Activated T-helper 1 cell treated with anti-CD3 and anti-CD28 coated beads, Interleukin-12 subunit alpha, Interleukin-12 subunit beta, Interleukin-2, Interleukin-4 antibody, amounts not matched to agents 30 ng/mL and 10 ng/mL and 1 ng/mL, durations not matched to agents 14 hours and 24 hours and 36 hours (primary cell): ENCODE results near the gene CMKLR1. TPM values are rescaled to one million over a fixed set of nuclear protein-coding genes. Genes with fewer than 3 reads are reported as not detected.

Experiments
- DNase-seq: peaks from one replicate; pipeline ENCODE4 v3.0.0; 2021; ENCODE audit warnings: low spot score
- H3K27ac Mint-ChIP-seq: one replicate; pipeline ENCODE4 v1.8.0; 2021; ENCODE audit warnings: mild to moderate bottlenecking, mixed read lengths
- H3K27me3 Mint-ChIP-seq: one replicate; pipeline ENCODE4 v1.8.0; 2022; ENCODE audit warnings: mild to moderate bottlenecking, moderate library complexity, mixed read lengths; ENCODE audit not compliant: insufficient read depth
- H3K36me3 Mint-ChIP-seq: one replicate; pipeline ENCODE4 v1.8.0; 2021; ENCODE audit warnings: low read depth, mixed read lengths
- H3K4me1 Mint-ChIP-seq: one replicate; pipeline ENCODE4 v1.8.0; 2021; ENCODE audit warnings: low read depth, mixed read lengths
- H3K4me3 Mint-ChIP-seq: one replicate; pipeline ENCODE4 v1.8.0; 2021; ENCODE audit warnings: mild to moderate bottlenecking, moderate library complexity, mixed read lengths
- H3K9me3 Mint-ChIP-seq: one replicate; pipeline ENCODE4 v1.8.0; 2021; ENCODE audit warnings: mixed read lengths
- intact Hi-C: fragments of 100-400 bp; cut with micrococcal nuclease; formaldehyde crosslinking; loops from one replicate; pipeline ENCODE4 v1.15.1; 2024
- total RNA-seq: library from RNA; stranded (reverse); gene quantifications from 2 replicates; pipeline ENCODE4 v1.2.3, GENCODE V29; 2022

Gene CMKLR1
- not detected in 2 replicates for total RNA-seq

DNA sequence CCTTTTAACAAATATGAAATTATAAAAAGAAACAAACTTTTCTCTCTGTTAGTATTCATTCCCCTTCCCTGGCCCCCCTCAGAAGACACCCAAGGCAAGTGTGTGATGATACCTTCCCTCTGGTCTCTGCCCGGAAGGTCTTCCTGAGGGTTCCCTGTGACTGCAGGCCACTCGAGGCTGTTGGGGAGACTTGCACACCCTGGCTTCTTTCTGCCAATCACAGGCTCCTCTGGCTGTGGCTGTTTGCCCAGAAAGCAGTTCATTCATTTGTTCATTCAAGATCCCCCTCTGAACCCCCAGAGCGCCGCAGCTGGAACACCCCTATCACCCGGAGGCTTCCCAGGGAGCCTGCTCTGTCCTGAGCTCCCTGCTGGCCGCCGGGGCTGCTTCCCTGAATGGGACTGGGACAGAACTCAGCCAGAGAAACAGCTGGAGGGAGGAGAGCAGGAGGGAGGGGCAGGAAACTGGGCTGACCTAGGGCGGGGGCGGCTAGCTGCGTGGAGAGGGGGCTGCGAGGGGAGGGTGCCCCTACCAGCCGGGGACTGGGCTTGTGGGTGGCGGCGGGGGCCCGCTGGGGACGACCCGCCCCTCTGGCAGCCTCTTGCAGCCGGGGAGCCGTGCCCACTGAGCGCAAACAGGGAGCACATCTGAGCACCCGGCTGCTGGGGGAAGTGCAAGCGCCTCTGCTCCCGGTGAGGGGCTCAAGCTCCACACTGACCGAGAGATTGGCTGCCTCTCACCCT is at the start of gene CMKLR1:
CMKLR1 (minus strand) TSS at position 397 of the 743 bp plus-strand sequence. CDS start 45,720 bp downstream, outside the sequence.
- Mint-ChIP-seq H3K36me3 (no peaks in the 10 kb centered on the region), H3K27ac (no peak within 1 kb of the TSS), H3K27me3 (peaks cover 23% of the 10 kb centered on the region), H3K9me3 (no peaks in the 10 kb centered on the region), H3K4me1 (peaks cover 5% of the 10 kb centered on the region), H3K4me3 (no peak within 1 kb of the TSS)
- DNase-seq = no peak
- intact Hi-C loops = no loop called here

DNA sequence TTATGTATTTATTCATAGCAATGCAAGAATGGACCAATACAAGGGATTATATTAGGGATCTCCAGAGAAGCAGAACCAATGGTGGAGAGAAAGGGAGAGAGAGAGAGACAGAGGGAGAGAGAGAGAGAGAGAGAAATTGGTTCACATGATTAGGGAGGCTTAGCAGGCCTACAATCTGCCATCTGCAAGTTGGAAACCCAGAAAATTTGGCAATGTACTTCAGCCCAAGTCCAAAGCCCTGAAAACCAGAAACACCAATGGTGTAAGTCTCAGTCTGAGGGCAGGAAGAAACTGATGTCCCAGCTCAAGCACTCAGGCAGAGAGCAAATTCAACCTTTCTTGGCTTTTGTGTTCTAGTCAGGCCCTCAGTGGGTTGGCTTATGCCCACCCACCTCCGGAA is 48.7 kb upstream of the CMKLR1 start:
- Mint-ChIP-seq H3K4me3 (no peak overlapping the region), H3K4me1 (no peaks in the 10 kb centered on the region), H3K9me3 (no peaks in the 10 kb centered on the region), H3K27ac (no peak overlapping the region), H3K36me3 (no peaks in the 10 kb centered on the region), H3K27me3 (no peaks in the 10 kb centered on the region)
- intact Hi-C loops = no loop called here
- no peak for DNase-seq

DNA sequence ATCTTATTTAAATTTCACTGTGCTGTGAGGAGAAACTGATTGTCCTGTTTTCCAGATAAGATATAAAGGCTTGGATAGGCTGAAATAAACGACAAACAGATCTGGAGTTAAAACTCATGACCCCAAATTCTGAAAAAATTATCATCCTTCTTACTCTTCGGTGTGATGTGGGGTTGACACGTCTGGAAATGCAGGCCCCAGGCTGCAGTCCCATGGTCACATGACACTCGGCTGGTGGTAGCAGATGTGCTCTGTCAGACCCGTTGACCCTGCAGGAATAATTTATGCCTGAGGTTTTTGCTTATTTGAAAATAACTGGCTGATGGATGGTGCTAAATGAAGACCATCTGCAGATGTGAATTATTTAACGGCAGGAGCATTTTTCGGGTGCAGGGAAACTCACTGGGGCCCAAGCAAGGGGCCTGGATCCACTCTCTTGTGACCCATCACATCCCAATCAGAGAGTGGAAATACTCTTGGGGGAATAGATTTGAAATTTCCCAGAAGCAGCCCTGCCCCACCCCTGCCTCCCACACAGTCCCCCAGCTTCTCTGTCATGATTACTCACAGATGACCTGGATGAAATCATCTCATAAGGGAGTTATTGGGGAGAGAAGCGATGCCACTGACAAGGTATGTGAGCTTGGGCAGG is 47.7 kb upstream of the CMKLR1 start:
- no peak for DNase-seq
- Mint-ChIP-seq H3K27ac (no peak overlapping the region), H3K4me1 (no peaks in the 10 kb centered on the region), H3K36me3 (no peaks in the 10 kb centered on the region), H3K9me3 (no peaks in the 10 kb centered on the region), H3K27me3 (no peaks in the 10 kb centered on the region), H3K4me3 (no peak overlapping the region)
- intact Hi-C loops = no loop called here

- H3K27ac Mint-ChIP-seq = no peak overlapping the region
- H3K4me1 Mint-ChIP-seq = no peaks in the 10 kb centered on the region
- H3K9me3 Mint-ChIP-seq = peaks cover 2% of the 10 kb centered on the region
- H3K36me3 Mint-ChIP-seq = no peaks in the 10 kb centered on the region
- no peak for DNase-seq
- H3K27me3 Mint-ChIP-seq = no peaks in the 10 kb centered on the region
- intact Hi-C loops = no loop called here
- H3K4me3 Mint-ChIP-seq = no peak overlapping the region
Measured at GRCh38 chr12:108382437-108382801, 43.3 kb upstream of the CMKLR1 start.

DNA sequence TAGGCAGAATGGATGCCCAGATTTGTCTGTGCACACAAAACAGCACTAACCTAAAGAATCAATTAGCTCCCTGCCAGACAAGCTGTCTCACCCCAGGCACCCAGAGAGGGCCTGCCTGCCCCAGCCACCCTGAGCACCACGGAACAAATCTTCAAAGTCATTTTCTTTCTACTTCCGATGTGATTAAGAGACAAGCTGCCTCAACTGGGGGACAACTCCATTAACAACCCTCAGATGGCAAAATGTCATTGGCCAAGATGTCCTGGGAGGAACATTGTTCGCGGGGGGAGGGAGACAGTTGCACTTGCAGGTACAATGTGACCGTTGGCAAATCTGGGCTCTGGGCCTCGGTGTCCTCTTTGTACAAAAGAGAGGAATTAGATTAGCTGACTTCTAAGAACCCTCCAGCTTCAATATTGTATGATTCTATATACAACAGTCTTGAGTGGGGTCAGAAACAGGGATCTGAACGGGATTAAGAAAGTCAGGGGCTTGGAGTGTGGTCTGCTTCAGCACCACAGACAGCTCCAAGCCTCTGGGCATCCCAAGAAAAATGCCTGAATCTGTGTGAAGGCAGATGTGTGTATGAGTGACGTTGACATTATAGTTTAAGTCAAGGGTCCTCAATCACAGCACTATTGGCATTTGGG is 42.8 kb upstream of the CMKLR1 start:
- H3K9me3 Mint-ChIP-seq = peaks cover 4% of the 10 kb centered on the region
- no peak for DNase-seq
- H3K4me3 Mint-ChIP-seq = no peak overlapping the region
- H3K36me3 Mint-ChIP-seq = no peaks in the 10 kb centered on the region
- intact Hi-C loops = no loop called here
- H3K27me3 Mint-ChIP-seq = no peaks in the 10 kb centered on the region
- no peak overlapping the region for H3K27ac Mint-ChIP-seq
- H3K4me1 Mint-ChIP-seq = no peaks in the 10 kb centered on the region

- no peaks in the 10 kb centered on the region for H3K4me1 Mint-ChIP-seq
- no peak for DNase-seq
- H3K4me3 Mint-ChIP-seq = no peak overlapping the region
- intact Hi-C loops = no loop called here
- no peaks in the 10 kb centered on the region for H3K36me3 Mint-ChIP-seq
- H3K9me3 Mint-ChIP-seq = peaks cover 7% of the 10 kb centered on the region
- no peaks in the 10 kb centered on the region for H3K27me3 Mint-ChIP-seq
- no peak overlapping the region for H3K27ac Mint-ChIP-seq
Measured at GRCh38 chr12:108380382-108380781, 41.3 kb upstream of the CMKLR1 start.

DNA sequence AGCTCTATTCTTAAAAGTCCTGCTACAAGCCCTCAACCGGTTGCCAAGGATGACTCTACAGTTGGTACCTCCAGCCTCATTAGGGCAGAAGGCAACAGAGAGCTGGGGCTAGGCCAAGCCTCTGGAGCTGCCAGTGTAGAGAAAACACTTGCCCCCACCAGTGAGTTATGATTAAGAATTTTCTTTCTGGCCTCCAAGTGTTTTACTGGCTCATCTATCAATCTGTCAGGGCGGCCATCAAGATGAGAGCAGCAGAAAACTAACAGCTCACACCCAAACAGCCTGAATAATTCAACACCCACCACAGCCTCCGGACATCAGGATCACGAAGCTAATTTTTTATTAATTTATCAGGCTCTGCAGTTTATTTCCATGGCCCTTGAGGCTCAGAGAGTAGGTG is 40.7 kb upstream of the CMKLR1 start:
- H3K36me3 Mint-ChIP-seq = no peaks in the 10 kb centered on the region
- intact Hi-C loops = no loop called here
- H3K9me3 Mint-ChIP-seq = peaks cover 7% of the 10 kb centered on the region
- H3K4me3 Mint-ChIP-seq = no peak overlapping the region
- no peaks in the 10 kb centered on the region for H3K27me3 Mint-ChIP-seq
- H3K4me1 Mint-ChIP-seq = no peaks in the 10 kb centered on the region
- no peak overlapping the region for H3K27ac Mint-ChIP-seq
- DNase-seq = no peak

DNA sequence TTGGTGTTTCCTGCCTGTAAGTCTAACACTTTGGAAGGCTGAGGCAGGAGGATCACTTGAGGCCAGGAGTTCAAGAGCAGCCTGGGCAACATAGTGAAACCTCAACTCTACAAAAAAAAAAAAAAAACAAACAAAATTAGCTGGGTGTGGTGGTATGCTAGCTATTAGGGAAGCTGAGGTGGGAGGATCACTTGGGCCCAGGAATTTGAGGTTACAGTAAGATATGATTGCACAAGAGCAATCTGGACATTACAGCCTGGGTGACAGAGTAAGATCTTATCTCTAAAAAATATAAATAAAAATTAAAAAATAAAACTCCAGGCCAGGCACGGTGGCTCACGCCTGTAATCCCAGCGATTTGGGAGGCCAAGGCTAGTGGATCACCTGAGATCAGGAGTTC is 39.8 kb upstream of the CMKLR1 start:
- intact Hi-C loops = no loop called here
- Mint-ChIP-seq H3K27ac (no peak overlapping the region), H3K36me3 (no peaks in the 10 kb centered on the region), H3K27me3 (no peaks in the 10 kb centered on the region), H3K9me3 (peaks cover 7% of the 10 kb centered on the region), H3K4me1 (no peaks in the 10 kb centered on the region), H3K4me3 (no peak overlapping the region)
- DNase-seq = no peak

GRCh38 chr12:108377260-108377659 is 38.1 kb upstream of the CMKLR1 start:
- no peaks in the 10 kb centered on the region for H3K4me1 Mint-ChIP-seq
- H3K4me3 Mint-ChIP-seq = no peak overlapping the region
- intact Hi-C loops = no loop called here
- H3K27ac Mint-ChIP-seq = no peak overlapping the region
- no peaks in the 10 kb centered on the region for H3K36me3 Mint-ChIP-seq
- no peak for DNase-seq
- no peaks in the 10 kb centered on the region for H3K27me3 Mint-ChIP-seq
- H3K9me3 Mint-ChIP-seq = peaks cover 19% of the 10 kb centered on the region

GRCh38 chr12:108375986-108376663 is 37.0 kb upstream of the CMKLR1 start:
- H3K9me3 Mint-ChIP-seq = peaks cover 19% of the 10 kb centered on the region
- no peaks in the 10 kb centered on the region for H3K4me1 Mint-ChIP-seq
- no peaks in the 10 kb centered on the region for H3K36me3 Mint-ChIP-seq
- no peak overlapping the region for H3K4me3 Mint-ChIP-seq
- no peaks in the 10 kb centered on the region for H3K27me3 Mint-ChIP-seq
- H3K27ac Mint-ChIP-seq = no peak overlapping the region
- no peak for DNase-seq
- intact Hi-C loops = no loop called here

DNA sequence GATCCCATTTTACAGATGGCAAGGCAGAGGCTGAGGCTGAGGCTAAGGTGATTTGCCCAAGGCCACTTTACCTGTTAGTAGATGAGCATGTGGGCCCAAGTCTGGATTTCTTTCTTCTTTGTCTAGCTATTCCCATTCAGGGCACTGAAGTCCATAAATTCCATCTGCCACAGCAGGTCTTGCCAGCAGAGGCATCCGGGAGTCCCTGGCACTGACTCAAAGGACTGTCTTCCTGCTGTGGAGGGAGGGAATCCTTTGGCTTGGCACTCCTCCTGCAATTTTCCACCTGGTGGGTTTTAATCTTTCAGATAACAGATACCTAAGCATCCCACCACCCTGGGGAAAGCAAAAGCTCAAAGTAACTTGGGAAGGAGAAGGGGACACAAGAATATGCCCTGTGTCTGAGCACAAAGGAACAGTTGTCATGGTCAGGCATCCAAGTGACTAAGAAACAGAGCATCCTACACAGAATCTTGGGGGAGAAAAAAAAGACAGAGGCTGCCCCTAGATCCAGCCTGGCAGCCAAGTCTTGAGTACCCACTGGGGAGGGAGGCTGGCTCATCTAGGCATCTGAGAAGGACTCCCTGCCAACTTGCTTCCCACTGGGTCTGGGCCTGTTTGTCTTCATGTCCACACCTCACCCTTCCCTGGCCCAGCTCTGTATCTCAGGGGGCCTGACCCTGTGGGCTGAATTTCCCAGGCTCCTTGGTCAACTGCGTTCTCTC is 35.6 kb upstream of the CMKLR1 start:
- Mint-ChIP-seq H3K9me3 (peaks cover 19% of the 10 kb centered on the region), H3K27me3 (no peaks in the 10 kb centered on the region), H3K4me3 (no peak overlapping the region), H3K36me3 (no peaks in the 10 kb centered on the region), H3K4me1 (no peaks in the 10 kb centered on the region), H3K27ac (no peak overlapping the region)
- intact Hi-C loops = no loop called here
- no peak for DNase-seq

GRCh38 chr12:108373111-108373510 is 34.0 kb upstream of the CMKLR1 start:
- H3K4me1 Mint-ChIP-seq = no peaks in the 10 kb centered on the region
- intact Hi-C loops = no loop called here
- no peak overlapping the region for H3K4me3 Mint-ChIP-seq
- no peak overlapping the region for H3K27ac Mint-ChIP-seq
- DNase-seq = no peak
- H3K27me3 Mint-ChIP-seq = no peaks in the 10 kb centered on the region
- no peaks in the 10 kb centered on the region for H3K36me3 Mint-ChIP-seq
- peaks cover 19% of the 10 kb centered on the region for H3K9me3 Mint-ChIP-seq
